ENCODE results near the gene TM9SF3.

Gene TM9SF3

GRCh38 chr10:96470116-96470743 lies 116.6 kb downstream of the TM9SF3 start:
- in situ Hi-C loops (cut with HindIII; ENCODE audit: low sequenced_read_pairs): no loop called here
- H3K4me3 ChIP-seq (ENCODE audit: low read depth, low read length): no peak overlapping the region
- DNase-seq (ENCODE audit: low read depth): no peak
- TF ChIP-seq, protein P1, sequence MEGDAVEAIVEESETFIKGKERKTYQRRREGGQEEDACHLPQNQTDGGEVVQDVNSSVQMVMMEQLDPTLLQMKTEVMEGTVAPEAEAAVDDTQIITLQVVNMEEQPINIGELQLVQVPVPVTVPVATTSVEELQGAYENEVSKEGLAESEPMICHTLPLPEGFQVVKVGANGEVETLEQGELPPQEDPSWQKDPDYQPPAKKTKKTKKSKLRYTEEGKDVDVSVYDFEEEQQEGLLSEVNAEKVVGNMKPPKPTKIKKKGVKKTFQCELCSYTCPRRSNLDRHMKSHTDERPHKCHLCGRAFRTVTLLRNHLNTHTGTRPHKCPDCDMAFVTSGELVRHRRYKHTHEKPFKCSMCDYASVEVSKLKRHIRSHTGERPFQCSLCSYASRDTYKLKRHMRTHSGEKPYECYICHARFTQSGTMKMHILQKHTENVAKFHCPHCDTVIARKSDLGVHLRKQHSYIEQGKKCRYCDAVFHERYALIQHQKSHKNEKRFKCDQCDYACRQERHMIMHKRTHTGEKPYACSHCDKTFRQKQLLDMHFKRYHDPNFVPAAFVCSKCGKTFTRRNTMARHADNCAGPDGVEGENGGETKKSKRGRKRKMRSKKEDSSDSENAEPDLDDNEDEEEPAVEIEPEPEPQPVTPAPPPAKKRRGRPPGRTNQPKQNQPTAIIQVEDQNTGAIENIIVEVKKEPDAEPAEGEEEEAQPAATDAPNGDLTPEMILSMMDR (IDR thresholded peaks at IDR 0.05; ENCODE audit: low read depth, low read length, missing control alignments): peak; percentile 74

DNA sequence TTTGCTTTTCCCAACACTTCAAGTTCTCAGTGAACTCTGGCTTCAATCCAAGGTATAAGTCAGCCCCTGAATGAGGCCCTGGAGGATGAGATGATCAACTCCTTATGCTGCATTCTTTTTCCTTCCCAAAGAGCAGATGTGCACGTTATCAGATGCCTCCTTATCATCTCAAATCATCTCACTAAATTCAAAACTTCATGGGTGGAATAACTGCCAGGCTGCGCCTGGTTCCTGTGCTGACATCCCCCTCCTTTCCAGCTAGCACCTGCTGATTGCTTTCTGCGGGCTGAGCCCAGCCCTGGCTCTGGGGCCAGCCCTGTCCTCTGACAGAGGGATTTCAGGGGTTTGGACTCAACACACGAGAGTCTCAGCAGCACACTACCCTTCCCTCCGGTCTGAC lies 118.0 kb downstream of the TM9SF3 start:
- in situ Hi-C loops (cut with HindIII; ENCODE audit: low sequenced_read_pairs): no loop called here
- H3K4me3 ChIP-seq (ENCODE audit: low read depth, low read length): no peak overlapping the region
- TF ChIP-seq, protein P1 (IDR thresholded peaks at IDR 0.05; ENCODE audit: low read depth, low read length, missing control alignments): no peak
- no peak for DNase-seq (ENCODE audit: low read depth)
